GM10266 (cell line): ENCODE measurements around the gene KIF22.
"Not testable (repeated sequence)": the region's sequence is repeated elsewhere in the genome, so short reads cannot be mapped to it uniquely, and the experiment has no call there.

Experiments
- DNase-seq: peaks from one replicate; pipeline ENCODE4 v3.0.0; 2012; ENCODE audit errors: extremely low spot score
- CTCF ChIP-seq: IDR thresholded peaks from 2 replicates; pipeline ENCODE4 v1.5.1; 2012; ENCODE audit warnings: mild to moderate bottlenecking, low read depth; ENCODE audit not compliant: control insufficient read depth, insufficient read depth; ENCODE audit errors: missing control alignments

KIF22 gene

DNA sequence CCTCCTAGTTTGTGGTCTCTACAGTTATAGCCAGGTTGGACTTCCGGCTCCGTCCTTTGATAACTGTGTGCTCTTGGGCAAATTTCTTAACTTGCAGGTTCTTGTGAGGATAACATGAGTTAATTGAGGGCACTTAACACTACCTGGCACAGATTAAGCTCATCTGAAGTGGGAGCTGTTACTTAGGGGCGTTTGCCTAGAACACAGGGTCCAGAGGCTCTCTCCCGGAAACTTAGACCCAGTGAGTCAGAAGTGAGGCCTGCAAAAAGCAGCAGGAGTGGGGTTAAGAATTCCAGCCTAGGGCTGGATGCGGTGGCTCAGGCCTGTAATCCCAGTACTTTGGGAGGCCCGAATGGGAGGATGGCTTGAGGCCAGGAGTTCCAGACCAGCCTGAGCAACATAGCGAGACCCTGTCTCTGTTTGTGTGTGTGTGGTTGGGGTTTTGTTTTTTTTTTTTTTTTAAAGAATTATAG, 31.1 kb downstream of the KIF22 start:
- no peak for TF ChIP-seq CTCF
- no peak for DNase-seq

DNA sequence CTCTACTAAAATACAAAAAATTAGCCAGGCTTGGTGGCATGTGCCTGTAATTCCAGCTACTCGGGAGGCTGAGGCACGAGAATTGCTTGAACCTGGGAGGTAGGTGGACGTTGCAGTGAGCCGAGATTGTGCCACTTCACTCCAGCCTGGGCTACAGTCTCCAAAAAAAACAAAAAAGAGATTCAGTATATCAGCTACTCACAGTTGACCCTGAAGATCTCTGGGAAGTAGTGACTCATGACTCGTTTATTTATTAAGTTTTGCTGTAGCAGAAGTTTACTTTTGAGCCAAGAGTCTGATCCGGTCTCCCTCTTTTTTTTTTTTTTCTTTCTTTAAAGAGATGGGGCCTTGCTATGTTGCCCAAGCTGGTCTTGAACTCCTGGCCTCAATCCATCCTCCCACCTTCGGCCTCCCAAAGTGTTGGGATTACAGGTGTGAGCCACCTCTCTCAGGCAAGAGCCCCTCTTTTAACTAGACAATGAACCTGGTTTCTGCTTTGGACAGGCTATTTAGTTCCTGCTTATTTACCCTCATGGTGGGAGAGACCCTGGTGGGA, 34.1 kb downstream of the KIF22 start:
- no peak for DNase-seq
- no peak for TF ChIP-seq CTCF

DNA sequence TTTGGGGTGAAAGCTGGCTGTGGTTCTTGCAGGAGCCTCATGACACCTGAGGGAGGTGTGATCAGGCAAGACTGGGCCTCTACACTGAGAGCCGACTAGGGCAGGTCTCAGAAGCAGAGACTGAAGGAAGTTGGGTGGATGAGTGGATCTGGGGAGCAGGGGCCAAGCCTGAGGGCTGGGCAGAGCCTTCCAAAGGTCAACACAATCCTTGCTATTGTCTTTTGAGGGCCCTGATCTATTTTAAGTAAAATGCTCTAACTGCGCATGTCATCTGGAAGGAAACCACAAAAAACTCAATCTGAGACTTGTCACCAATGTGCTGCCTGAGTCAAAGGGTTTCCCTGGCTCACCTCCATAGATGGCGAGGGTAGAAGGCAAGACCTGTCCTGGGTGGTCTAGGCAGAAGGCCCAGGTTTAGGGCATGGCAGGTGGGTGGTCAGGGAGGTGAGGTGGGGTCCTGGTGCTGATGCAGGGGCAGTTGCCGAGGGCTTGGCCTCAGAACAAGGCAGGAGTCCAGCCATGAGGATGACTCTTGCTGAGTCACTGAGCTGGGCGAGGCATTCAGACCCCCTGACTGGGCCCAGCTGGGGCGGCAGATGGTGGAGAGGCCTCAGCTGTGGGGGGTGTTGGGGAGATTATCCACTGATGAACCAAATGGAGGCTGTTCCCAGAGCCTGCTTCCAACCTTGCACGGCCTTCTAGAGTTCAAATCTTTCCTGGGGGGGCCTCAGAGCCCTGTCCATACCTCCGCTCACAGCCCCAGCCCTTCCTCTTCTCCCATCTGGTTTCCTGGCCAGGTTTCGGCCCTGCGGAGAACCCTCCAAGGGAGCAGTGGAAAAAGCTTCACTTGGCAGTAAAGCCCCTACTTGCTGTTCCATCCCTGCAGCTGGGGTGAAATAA, 34.8 kb downstream of the KIF22 start:
- DNase-seq = peak; percentile 72

DNA sequence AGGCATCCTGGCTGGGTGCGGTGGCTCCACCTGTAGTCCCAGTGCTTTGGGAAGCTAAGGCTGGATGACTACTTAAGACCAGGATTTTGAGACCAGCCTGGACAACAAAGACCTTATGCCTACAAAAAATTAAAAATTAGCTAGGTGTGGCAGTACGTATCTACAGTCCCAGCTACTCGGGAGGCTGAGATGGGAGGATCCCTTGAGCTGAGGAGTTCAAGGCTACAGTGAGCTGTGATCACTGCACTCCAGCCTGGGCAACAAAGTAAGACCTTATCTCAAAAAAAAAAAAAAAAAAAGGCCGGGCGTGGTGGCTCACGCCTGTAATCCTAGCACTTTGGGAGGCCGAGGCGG, 35.8 kb downstream of the KIF22 start:
- DNase-seq = no peak
- no peak for TF ChIP-seq CTCF

More for the DNA sequence above, 34.8 kb downstream of the KIF22 start:
- TF ChIP-seq CTCF = no peak

- no peak for DNase-seq
- no peak for TF ChIP-seq CTCF
Observed at GRCh38 chr16:29830774-29831173, 40.2 kb downstream of the KIF22 start.

- DNase-seq = no peak
- no peak for TF ChIP-seq CTCF
Observed at GRCh38 chr16:29831490-29831889, 40.9 kb downstream of the KIF22 start.

DNA sequence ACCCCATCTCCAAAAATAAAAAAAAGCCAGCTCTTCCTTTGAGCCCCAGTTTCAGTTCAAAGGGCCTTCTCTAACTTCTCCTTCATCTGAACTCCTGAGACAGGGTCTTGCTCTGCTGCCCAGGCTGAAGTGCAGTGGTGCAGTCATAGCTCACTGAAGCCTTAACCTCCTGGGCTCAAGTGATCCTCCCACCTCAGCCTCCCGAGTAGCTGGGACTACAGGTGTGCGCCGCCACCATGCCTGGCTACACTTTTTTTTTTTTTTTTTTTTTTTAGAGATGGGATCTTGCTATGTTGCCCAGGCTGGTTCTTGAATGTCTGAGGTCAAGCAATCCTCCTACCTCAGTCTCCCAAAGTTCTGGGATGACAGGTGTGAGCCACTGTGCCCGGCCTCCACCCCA, 42.7 kb downstream of the KIF22 start:
- DNase-seq = not testable (repeated sequence)
